Activated CD8-positive, alpha-beta memory T cell treated with anti-CD3 and anti-CD28 coated beads for 24 hours (primary cell): ENCODE measurements around the gene HLA-DRB1.
"Not testable (repeated sequence)": the region's sequence is repeated elsewhere in the genome, so short reads cannot be mapped to it uniquely, and the experiment has no call there.

Experiments used
- DNase-seq: peaks from one replicate; pipeline ENCODE4 v3.0.0-alpha.2; 2020

HLA-DRB1 gene

GRCh38 chr6:32554116-32554965 is 35.3 kb downstream of the HLA-DRB1 start:
- no peak for DNase-seq

DNA sequence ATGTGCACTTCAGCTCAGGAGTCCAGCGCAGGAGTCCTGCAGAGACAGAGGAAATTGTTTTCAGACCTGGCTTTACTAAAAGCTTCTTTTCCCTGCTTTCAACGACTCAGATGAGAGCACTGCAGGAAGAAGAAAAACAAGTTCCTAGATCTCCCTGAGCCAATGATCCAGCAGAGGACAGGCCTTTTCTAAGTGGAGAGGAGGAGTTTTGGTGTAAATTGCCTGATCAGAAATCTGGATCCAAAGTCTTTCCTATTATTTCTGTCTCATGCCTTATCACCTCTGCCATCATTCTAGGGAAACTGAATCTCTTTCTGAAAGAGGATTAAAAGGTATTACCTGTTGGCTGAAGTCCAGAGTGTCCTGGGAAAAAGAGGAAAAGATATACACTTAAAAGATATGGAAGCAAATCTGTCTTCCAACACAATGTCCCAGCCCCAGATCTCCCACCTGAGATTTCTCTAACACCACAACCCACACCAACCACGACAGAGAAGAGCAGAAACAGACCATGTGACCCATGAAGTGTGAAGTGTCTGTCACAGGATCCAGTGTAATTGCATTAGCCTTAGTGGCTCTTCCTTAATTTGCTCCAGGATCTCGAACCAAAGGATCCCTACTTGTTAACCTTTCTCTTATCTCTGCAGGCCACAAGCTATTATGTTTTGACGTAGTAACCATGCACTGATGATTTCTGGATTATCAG is 36.5 kb downstream of the HLA-DRB1 start:
- DNase-seq: no peak

- DNase-seq: no peak
Measured at GRCh38 chr6:32551410-32551809, 38.2 kb downstream of the HLA-DRB1 start.

GRCh38 chr6:32539839-32540238 is 49.8 kb downstream of the HLA-DRB1 start:
- no peak for DNase-seq

- DNase-seq: not testable (repeated sequence)
Measured at GRCh38 chr6:32530431-32530793, 59.2 kb downstream of the HLA-DRB1 start.

- DNase-seq: peak; percentile 59
Measured at GRCh38 chr6:32529697-32530430, 59.8 kb downstream of the HLA-DRB1 start, which contains the start of gene HLA-DRB5. Gene HLA-DRB5, minus strand, starts transcription at chr6:32530287. Its CDS starts 63 bp downstream, at chr6:32530224.
